Measurements from ENCODE around the gene TIGD1.

TIGD1 gene

DNA sequence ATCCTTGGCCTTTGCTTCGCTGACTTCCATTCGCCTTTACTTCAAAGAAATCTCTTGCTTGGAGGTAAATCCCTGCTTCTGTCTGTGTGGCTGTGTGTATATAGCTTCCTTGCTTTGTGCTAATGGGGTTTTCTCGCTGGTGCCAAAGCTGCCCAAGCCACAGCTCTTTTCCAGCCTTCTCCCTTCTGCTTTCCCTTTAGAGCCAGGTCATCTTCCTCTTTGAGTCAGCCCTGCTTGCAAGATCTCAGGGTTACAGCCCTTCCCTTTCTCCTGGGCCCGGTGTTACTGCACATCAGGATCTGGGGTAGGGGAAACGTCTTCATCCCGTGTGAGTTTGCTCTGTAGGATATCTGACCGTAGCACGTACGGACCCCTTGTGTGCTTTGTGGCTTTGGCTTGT is 19.2 kb upstream of the TIGD1 start:
- no peak for DNase-seq

DNA sequence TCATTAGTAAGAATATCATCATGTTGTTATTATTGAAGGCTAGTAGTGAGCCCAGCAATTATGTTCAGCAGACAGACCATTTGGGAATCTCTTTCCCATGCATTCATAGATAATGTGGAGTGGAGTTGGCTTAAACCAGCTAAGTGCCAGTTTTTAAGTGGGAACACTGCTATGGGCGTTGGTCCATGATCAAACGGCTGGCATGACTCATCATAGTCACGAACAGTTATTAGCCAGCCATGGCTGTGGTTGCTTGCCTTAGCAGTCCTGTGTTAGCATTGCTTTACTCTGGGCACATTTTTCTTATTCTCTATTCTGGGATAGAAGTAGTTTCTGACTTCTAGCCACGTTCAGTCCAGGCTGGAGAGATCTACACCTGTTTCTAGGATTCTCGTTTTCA is 17.8 kb upstream of the TIGD1 start:
- DNase-seq, result no peak

DNA sequence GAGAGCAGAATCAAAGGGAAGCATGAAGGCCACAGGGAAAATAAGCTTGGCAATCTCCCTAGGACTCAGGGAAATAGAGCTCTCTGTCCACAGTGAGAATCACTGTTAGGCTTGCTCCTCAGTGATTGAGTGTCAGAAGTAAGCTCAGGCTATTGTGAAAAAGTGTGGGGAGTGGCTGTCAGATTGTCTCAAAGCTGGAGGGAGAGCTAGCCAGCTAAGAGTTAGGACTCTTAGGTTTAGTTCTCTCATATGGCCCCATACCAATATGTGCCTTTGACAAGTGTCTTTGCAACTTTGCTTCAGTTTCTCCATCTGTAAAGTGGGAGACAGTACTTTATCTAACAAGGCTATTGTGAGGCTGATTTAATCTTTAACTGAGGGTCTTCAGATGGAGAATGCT is 17.4 kb upstream of the TIGD1 start:
- no peak for DNase-seq

DNA sequence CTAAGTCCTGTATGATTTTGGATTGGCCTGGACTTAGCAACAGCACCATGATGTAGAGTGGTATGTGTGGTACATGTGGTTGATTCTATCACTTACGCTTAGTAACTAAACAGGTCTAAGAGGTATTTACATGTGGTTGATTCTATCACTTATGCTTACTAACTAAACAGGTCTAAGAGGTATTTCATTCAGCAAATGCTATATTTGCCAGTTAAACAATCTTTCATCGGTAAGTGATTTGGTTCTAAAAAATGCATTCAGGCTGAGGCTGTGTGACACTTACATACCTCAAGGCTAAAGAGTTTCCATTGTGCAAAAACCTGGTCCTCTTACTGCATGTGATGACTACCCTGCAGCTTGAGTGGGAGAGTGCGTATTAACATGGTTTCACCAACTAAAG is 13.2 kb upstream of the TIGD1 start:
- no peak for DNase-seq

DNA sequence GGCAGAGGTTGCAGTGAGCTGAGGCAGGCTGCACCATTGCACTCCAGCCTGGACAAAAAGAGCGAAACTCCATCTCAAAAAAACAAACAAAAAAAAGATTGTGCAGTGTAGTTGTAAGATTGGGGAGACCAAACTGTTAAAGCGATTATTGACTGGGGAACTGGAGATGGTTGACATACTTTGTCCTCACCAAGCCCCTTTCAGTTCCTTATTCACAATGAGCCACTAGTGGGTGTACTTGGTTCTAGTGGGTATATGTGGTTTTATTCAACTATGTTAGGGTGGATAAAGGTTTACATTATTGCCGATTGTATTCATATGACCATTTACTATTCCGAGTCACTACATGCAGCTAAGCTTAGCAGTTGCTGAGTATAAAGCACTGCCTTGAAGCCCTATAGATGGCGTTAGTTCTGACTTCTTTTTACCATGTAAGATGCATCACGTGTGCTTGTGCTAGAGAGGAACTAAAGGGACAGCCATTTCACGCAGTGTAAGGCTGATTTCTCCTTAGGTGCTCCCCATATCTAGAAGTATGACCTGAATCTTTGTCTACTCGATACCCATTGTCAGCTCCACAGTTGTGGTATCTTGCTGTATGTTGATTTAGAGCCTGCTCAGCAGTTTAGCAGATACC is 12.3 kb upstream of the TIGD1 start:
- no peak for DNase-seq

DNA sequence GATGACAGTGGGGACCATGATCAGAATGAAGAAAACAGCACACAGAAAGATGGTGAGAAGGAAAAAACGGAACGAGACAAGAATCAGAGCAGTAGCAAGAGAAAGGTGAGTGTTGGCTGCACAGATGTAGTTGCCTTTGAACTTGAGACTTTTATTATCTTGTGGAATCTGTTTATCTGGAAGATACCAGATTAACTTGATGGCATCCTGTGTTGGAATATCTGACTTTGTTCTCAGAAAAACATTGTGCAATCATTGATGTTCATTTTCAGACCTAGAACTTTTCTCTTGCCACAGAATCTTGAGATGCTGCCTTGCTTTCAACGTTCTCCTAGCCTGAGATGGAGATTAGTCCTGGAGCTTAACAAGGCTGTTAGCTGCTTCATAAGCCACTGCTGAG is 6.1 kb upstream of the TIGD1 start:
- DNase-seq, result no peak

DNA sequence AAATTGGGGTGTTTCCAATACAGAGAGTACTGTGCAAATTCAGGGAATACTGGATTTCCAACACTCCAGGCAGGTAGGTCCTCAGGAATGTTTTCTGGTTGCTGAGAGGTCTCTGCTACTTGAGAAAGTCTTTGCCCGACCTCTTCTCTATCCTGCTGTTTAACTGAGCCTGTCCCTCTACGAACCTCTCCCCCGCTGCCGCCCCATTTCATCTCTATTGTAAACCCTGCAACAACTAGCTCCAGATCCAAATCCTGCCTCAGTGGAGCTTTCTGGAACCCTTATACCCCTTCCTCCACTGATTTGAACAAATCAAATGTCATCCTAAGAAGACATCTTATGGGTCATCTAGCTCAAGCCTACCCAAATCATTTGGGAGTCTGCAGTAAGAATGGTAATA is 1.4 kb upstream of the TIGD1 start:
- DNase-seq, result no peak

DNA sequence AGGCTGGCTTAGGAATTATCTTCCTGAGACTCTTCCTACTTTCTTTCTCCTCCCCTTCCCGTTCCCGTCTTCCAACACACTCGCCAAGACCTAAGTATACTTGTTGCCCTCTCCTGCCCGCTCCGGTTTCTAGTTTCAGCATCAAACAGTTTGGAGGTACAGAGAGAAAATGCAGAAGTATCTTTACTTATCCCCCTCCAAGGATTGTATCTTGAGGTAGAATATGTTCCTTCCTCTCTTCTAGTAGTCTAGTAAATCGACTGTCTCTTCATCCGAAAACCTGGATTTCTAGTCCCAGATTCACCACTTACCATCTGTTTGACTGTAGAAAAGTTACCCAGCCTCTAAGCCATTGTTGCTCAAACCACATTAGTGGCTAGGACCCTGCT is 887 bp upstream of the TIGD1 start:
- no peak for DNase-seq

DNA sequence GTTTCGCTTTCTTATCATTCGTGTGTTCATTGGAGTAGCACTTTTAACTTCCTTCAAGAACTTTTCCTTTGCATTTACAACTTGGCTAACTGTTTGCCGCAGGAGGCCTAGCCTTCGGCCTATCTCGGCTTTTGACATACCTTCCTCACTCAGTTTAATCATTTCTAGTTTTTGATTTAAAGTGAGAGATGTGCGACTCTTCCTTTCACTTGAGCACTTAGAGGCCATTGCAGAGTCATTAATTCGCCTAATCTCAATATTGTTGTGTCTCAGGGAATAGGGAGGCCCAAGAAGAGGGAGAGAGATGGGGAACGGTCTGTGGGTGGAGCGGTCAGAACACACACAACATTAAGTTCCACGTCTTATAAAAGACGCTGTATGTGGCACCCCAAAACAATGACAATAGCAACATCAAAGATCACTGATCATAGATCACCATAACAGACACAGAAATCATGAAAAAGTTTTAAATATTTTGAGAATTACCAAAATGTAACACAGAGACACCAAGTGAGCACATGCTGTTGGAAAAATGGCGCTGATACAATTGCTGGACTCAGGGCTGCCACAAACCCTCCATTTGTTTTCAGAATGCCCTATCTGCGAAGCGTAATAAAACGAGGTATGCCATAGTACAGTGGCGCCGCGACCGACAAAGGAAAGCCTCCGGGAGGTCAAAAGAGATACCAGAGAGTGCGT is 553 bp downstream of the TIGD1 start:
- DNase-seq, result no peak

DNA sequence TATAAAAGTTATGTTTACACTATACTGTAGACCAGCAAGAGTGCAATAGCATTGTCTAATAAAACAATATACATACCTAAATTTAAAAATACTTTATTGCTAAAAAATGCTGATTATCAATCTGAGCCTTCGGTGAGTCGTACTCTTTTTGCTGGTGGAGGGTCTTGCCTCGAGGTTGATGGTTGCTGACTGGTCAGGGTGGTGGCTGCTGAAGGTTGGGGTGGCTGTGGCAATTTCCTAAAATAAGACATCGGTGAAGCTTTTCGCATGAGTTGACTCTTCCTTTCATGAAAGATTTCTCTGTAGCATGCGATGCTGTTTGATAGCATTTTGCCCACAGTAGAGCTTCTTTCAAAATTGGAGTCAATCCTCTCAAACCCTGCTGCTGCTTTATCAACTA is 2.4 kb downstream of the TIGD1 start:
- DNase-seq, result no peak

DNA sequence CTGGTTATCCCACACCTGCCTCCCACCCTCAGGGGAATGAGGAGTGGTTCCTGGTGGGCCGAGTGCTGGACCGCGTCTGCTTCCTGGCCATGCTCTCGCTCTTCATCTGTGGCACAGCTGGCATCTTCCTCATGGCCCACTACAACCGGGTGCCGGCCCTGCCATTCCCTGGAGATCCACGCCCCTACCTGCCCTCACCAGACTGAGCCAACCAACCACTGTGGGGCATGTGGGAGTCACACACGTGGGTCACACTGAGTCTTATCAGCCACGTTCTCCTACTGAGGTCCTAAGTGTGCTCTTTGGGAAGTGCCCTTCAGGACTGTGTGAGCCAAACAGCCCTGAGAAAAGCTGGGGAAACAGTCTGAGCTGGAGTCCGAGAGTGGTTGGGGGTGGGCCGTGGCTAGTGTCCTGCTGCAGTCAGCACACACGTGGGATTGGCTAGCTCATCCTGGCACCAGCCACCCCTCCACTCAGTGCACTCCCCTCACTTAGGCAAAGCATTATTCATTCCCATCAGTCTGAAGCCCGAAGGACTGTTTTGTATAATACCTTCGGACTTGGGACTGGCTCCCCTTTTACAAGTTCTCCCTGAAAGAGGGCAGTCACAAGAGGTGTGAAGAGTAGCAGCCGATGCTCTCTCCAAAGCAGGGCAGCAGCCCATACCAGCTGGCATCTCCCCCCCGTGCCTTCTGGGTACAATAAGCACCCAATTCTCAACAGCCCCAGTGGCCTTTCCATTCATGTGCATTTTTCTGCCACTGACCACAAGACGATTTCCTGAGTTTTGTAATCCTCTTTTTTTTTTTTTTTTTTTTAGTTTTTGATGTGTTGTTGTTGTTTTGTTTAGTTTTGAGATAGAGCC is 4.6 kb downstream of the TIGD1 start:
- no peak for DNase-seq

DNA sequence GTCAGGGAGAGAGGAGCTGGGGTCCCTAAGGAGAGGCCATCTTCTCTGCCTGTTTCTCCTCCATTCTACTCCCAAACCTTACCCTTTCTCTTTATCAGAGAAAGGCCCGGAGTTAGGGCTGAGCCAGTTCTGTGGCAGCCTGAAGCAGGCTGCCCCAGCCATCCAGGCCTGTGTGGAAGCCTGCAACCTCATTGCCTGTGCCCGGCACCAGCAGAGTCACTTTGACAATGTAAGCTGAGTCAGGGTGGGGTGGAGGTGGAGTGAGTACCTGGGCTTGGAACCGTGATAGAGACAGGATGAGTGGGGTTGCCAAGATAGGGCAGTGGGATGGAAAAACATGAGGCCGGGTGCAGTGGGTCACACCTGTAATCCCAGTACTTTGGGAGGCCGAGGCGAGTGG is 5.7 kb downstream of the TIGD1 start:
- DNase-seq, result no peak

DNA sequence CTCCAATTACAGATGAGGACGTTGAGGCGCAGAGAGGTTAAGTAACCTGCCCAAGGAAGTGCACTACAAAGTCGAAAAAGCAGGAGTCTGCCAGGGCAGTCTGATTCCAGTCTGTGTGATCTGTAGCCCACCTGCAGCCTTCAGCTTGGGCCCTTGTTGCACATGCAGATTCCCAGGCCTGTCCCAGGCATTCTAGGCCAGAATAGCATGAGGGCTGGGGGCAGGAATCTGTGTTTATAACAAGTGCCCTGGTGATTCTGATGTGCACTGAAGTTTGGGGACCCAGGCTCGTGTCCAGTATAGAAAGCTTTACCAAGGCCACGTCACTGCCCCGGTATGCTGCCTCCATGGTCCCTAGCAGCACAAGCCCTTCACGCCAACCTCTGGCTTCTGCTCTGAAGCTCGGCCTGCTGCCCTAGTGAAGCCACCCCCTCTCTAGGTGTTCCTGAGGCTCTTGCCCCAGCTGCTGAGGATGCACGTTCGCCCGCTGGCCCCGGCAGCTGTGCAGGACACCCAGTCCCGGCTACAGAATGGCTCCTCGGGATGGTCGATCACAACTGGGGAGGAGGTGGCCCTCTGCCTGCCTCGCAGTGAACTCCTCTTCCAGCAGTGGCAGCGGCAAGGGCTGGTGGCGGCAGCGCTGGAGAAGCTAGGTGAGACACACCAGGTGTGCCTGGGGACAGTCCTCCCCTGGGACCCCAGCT is 6.3 kb downstream of the TIGD1 start:
- no peak for DNase-seq

DNA sequence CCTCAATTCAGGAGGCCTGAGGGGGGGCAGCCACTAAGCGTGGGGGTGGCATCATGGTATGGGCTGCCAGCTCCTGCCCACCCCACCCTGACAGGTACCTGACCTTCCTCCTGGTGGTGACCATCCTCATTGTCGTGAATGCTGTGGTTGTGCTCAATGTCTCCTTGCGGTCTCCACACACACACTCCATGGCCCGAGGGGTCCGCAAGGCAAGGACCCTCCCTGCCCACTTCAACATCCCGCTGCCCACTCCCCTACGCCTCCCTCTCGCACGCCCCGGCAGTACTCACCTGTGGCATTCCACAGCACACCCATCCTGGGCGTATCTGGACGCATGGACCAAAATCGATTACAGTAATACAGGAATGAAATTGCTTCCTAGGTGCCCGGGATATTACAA is 6.9 kb downstream of the TIGD1 start:
- no peak for DNase-seq

DNA sequence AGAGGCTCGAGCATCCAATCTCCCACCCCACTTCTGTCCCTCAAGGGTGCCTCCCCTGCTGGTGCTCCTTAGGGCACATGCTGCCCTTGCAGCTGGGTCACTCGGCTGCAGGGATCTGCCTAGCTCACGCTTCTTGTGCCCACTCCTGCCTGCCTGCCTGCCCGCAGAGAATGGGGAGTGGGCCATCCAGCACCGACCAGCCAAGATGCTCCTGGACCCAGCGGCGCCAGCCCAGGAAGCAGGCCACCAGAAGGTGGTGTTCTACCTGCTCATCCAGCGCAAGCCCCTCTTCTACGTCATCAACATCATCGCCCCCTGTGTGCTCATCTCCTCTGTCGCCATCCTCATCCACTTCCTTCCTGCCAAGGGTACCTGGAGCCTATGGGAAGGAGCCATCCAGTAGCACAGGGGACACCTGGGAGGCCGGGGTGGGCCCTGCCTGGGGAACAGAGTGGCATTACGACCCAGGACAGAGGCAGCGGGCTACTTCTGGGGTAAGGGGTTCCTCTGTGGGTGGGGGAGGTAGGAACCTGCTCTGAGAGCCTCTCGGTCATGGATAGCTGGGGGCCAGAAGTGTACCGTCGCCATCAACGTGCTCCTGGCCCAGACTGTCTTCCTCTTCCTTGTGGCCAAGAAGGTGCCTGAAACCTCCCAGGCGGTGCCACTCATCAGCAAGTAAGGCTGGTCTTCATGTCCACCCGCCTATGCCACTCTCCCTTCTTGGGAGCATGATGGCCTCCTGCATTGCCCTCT is 7.5 kb downstream of the TIGD1 start:
- no peak for DNase-seq

DNA sequence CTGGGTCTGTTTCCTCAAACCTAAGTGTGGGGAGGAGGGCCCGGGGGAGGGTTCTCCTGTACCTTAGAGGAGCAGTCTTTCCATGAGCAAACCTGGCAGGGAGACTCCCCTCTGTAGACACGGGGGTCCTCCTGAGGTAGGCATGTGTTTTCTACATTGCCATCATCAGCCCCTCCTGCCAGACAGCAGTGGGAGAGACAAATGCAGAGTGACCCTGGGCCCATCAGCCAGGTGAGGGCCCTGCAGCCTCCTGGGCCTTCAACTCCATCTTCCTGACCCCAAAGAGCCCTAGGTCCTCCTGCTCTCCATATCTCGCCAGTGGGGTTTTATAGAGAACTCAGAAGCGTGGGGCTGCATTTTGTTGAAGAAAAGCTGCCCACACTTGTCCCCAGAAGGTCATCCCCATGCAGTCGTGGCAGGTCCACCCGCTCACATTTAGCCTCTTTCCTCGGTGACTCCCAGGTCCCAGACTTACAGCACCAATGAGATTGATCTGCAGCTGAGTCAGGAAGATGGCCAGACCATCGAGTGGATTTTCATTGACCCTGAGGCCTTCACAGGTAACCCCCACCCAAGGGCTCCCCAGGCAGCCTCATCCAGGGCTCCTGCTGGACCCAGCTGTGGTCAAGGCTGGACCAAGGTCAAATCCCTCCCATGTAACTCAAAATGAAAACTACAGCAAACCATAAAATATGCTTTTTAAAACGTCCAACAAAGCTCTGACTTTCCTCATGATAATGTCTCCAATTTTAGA is 8.2 kb downstream of the TIGD1 start:
- DNase-seq, result no peak

DNA sequence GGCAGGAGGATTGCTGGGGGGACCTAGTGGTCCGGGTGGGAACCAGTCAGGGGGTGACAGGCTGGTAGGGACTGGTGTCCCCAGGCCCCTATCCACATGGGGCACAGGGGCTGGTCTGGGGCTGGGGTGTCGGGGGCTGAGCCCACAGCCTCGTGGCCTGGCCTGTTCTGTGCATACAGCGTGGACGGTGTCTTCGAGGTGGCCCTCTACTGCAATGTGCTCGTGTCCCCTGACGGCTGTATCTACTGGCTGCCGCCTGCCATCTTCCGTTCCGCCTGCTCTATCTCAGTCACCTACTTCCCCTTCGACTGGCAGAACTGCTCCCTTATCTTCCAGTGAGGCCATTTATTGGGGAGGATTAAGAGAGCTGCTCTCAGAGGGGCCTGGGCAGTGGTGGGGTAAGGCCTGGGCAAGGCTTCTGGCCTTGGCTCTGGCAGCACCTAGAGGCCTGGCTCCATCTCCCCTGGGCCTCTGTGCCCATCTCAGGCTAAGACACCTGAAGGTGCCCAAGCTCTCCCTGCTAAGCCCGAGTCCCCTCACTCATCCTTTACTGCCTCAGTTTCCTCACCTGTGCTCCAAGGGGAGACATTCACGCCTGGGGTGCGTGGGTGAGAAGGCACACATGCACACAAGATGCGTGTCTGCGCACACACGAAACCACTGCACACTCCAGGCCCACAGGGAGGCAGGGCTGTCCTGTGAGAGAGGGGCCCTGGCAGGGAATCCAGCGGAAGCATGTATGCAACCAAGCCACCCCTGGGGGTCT is 9.0 kb downstream of the TIGD1 start:
- no peak for DNase-seq

DNA sequence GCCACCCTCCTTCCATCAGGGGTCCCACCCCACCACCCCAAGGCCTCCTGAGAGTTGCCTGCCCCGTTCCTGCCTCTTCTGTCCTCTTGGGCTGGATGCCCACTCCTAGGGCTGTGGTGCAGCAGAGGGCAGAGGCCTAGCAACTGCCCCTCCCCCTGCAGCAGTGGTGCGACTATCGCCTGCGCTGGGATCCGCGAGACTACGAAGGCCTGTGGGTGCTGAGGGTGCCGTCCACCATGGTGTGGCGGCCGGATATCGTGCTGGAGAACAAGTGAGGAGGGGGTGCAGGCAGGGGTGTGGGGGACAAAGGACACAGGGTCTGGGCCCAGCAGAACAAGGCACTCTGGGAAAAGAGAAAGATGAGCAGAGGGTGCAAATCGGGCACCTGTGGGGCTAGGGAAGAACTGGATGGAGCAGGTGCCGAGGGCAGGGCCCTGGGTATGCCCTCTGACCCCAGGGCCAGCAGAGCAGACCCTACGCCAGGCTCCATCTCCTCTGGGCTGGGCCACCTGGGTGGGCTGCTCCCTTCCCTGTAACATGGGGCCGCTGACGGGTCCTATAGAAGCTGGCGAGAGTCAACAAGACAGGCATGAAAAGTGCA is 9.8 kb downstream of the TIGD1 start:
- no peak for DNase-seq

DNA sequence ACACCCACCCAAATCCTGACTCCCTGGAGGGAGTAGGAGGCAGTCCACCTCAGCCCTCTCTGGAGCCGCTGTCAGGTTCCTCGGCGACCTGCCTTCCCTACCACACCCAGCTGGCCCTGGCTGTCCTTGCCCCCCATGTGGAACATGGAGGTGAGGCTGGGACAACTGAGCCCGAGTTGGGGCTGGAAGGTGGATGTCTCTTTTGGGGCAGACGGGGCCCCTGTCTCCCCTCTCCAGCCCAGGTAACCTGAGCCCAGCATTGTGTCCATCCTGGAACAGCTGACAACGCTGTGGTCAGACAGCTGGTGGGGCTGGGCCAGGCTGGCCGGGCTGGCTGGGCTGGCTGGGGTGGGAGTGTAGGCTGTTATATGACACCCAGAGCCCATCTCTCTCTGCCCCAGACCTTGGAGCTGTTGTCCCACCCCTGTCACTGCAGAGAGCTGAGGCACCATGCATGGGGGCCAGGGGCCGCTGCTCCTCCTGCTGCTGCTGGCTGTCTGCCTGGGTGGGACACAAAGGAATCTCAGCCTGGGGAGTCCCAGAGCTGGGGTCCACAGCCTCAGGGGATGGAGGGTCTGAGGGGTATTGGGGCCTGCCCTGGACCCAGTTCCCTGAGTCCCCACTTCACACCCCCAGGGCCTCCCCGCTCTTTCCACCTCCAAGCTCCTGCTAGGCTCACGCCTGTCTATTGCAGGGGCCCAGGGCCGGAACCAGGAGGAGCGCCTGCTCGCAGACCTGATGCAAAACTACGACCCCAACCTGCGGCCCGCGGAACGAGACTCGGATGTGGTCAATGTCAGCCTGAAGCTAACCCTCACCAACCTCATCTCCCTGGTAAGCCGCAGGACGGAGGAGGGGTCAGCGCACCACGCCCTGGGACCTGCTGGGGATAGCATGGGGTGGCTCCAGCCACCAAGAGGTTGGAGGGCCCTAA is 10.8 kb downstream of the TIGD1 start, which contains the start of gene CHRNG:
TSS of gene CHRNG (plus strand) at position 395 of the 934 bp plus-strand sequence. CDS start at position 451, 56 bp downstream.
- no peak for DNase-seq

All from stimulated activated CD4-positive, alpha-beta T cell treated with anti-CD3 and anti-CD28 coated beads, Interleukin-12 subunit alpha, Interleukin-12 subunit beta, amount 100 ng/mL, for 4 hours (primary cell).